Caco-2 (cell line): ENCODE measurements around the gene SIPA1. TPM values are rescaled to one million over a fixed set of nuclear protein-coding genes. Genes with fewer than 3 reads are reported as not detected.

Experiments
- BruUV-seq: library from RNA; stranded (reverse); fragments of 400-500 nt; replicated peaks from 2 replicates; lab custom pipeline; 2021; lab: Mats Ljungman, UMichigan
- CTCF ChIA-PET: fragments of 300-600 bp; sonication (Branson Sonifier 250); formaldehyde crosslinking; loops from one replicate; lab custom pipeline; 2022; ENCODE audit warnings: antibody characterized with exemption; lab: Charles Lee
- POLR2A ChIA-PET: fragments of 300-600 bp; sonication (Branson Sonifier 250); formaldehyde crosslinking; loops from one replicate; lab custom pipeline; 2022; ENCODE audit warnings: antibody characterized with exemption; lab: Charles Lee
- DNase-seq, 2 experiments: peaks; one replicate each; pipeline versions ENCODE4 v3.0.0 to v3.0.0-alpha.2; 2020 to 2022
- H3K27me3 ChIP-seq: replicated peaks from 2 replicates; pipeline ENCODE4 v1.6.0; 2011; ENCODE audit warnings: low read length; ENCODE audit not compliant: control insufficient read depth, insufficient read depth
- H3K36me3 ChIP-seq: 2 replicates; pipeline ENCODE4 v1.5.1; 2011; ENCODE audit warnings: low read length; ENCODE audit not compliant: control insufficient read depth, insufficient read depth
- H3K4me1 ChIP-seq: fragments of 250-450 bp; sonication (Bioruptor Pico); 2 replicates; pipeline ENCODE4 v1.5.1; 2020; ENCODE audit warnings: mild to moderate bottlenecking
- H3K4me3 ChIP-seq: 2 replicates; pipeline ENCODE4 v1.5.1; 2011; ENCODE audit warnings: low read depth, mild to moderate bottlenecking, control low read depth, low read length
- H3K9me3 ChIP-seq: fragments of 250-450 bp; sonication (Bioruptor Pico); 2 replicates; pipeline ENCODE4 v1.5.1; 2020; ENCODE audit warnings: mild to moderate bottlenecking, moderate library complexity
- H3K27ac Mint-ChIP-seq: one replicate; pipeline ENCODE4 v1.8.0; 2022; ENCODE audit warnings: mixed read lengths; ENCODE audit not compliant: unreplicated experiment
- H3K27me3 Mint-ChIP-seq: one replicate; pipeline ENCODE4 v1.8.0; 2022; ENCODE audit warnings: mixed read lengths; ENCODE audit not compliant: insufficient read depth, unreplicated experiment
- H3K36me3 Mint-ChIP-seq: one replicate; pipeline ENCODE4 v1.8.0; 2022; ENCODE audit warnings: mild to moderate bottlenecking, mixed read lengths; ENCODE audit not compliant: insufficient read depth, unreplicated experiment
- H3K4me1 Mint-ChIP-seq: one replicate; pipeline ENCODE4 v1.8.0; 2022; ENCODE audit warnings: low read depth, mixed read lengths; ENCODE audit not compliant: unreplicated experiment
- H3K4me3 Mint-ChIP-seq: one replicate; pipeline ENCODE4 v1.8.0; 2022; ENCODE audit warnings: mild to moderate bottlenecking, moderate library complexity, mixed read lengths; ENCODE audit not compliant: unreplicated experiment
- H3K9me3 Mint-ChIP-seq: one replicate; pipeline ENCODE4 v1.8.0; 2022; ENCODE audit warnings: mixed read lengths; ENCODE audit not compliant: unreplicated experiment
- intact Hi-C: fragments of 100-400 bp; cut with micrococcal nuclease; formaldehyde crosslinking; loops from one replicate; pipeline ENCODE4 v1.10.0; 2022; ENCODE audit not compliant: unreplicated experiment
- total RNA-seq: library from RNA; stranded (reverse); gene quantifications from 2 replicates; pipeline ENCODE4 v1.2.3, GENCODE V29; 2022
- TF ChIP-seq, protein P1 (sequence below), 2 experiments: fragments of 200-600 bp in 1 of 2; IDR thresholded peaks; 1 replicate in 1 of 2; 2 replicates in 1 of 2; pipeline versions ENCODE4 v1.5.1 to v1.8.0; 2011 to 2022; ENCODE audit warnings: antibody characterized with exemption in 1 of 2, control low read depth in 1 of 2, inconsistent platforms in 1 of 2, low read depth in 1 of 2, low read length in 1 of 2, mild to moderate bottlenecking in 1 of 2, moderate library complexity in 1 of 2; ENCODE audit not compliant: insufficient read depth in 1 of 2, severe bottlenecking in 1 of 2, unreplicated experiment in 1 of 2

The SIPA1 gene
- total RNA-seq, 1 experiment from 2014 or later = 30.5 TPM

DNA sequence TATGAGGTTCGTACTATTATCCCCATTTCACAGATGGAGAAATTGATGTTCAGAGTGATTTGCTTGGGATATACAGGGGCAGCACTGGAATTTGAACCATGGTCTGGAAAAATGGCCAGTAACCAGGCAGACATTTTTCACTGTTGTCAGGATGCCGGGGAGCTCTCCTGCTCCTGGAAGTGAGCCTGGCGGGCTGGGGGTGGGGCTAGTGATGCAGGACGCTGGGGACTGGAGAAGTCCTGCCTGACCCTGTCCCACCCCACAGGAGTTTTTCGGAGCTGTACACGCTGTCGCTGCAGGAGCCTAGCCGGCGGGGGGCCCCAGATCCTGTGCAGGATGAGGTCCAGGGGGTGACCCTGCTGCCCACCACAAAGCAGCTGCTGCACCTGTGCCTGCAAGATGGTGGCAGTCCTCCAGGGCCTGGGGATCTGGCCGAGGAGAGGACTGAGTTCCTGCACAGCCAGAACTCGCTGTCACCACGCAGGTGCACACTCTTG, 11.1 kb downstream of the SIPA1 start:
- no peaks in the 10 kb centered on the region for H3K27me3 Mint-ChIP-seq
- peaks cover 34% of the 10 kb centered on the region for H3K36me3 Mint-ChIP-seq
- Histone ChIP-seq H3K9me3 (no peaks in the 10 kb centered on the region), H3K4me3 (no peak overlapping the region), H3K36me3 (no peaks in the 10 kb centered on the region), H3K27me3 (no peaks in the 10 kb centered on the region), H3K4me1 (peaks cover 33% of the 10 kb centered on the region)
- H3K4me1 Mint-ChIP-seq = peaks cover 24% of the 10 kb centered on the region
- no peaks in the 10 kb centered on the region for H3K9me3 Mint-ChIP-seq
- TF ChIP-seq, protein P1, sequence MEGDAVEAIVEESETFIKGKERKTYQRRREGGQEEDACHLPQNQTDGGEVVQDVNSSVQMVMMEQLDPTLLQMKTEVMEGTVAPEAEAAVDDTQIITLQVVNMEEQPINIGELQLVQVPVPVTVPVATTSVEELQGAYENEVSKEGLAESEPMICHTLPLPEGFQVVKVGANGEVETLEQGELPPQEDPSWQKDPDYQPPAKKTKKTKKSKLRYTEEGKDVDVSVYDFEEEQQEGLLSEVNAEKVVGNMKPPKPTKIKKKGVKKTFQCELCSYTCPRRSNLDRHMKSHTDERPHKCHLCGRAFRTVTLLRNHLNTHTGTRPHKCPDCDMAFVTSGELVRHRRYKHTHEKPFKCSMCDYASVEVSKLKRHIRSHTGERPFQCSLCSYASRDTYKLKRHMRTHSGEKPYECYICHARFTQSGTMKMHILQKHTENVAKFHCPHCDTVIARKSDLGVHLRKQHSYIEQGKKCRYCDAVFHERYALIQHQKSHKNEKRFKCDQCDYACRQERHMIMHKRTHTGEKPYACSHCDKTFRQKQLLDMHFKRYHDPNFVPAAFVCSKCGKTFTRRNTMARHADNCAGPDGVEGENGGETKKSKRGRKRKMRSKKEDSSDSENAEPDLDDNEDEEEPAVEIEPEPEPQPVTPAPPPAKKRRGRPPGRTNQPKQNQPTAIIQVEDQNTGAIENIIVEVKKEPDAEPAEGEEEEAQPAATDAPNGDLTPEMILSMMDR (IDR thresholded peaks at IDR 0.05; ENCODE audit: insufficient read depth in 1 of 2, low read depth in 1 of 2, low read length in 1 of 2, severe bottlenecking in 1 of 2, unreplicated experiment in 1 of 2) = no peak
- no peak overlapping the region for H3K27ac Mint-ChIP-seq
- ChIA-PET POLR2A (no interaction called here), CTCF (no interaction called here)
- H3K4me3 Mint-ChIP-seq = no peak overlapping the region
- BruUV-seq = no TSS peak
- DNase-seq = peak in 1 of 2 experiments; percentile 34
- intact Hi-C loops = no loop called here

DNA sequence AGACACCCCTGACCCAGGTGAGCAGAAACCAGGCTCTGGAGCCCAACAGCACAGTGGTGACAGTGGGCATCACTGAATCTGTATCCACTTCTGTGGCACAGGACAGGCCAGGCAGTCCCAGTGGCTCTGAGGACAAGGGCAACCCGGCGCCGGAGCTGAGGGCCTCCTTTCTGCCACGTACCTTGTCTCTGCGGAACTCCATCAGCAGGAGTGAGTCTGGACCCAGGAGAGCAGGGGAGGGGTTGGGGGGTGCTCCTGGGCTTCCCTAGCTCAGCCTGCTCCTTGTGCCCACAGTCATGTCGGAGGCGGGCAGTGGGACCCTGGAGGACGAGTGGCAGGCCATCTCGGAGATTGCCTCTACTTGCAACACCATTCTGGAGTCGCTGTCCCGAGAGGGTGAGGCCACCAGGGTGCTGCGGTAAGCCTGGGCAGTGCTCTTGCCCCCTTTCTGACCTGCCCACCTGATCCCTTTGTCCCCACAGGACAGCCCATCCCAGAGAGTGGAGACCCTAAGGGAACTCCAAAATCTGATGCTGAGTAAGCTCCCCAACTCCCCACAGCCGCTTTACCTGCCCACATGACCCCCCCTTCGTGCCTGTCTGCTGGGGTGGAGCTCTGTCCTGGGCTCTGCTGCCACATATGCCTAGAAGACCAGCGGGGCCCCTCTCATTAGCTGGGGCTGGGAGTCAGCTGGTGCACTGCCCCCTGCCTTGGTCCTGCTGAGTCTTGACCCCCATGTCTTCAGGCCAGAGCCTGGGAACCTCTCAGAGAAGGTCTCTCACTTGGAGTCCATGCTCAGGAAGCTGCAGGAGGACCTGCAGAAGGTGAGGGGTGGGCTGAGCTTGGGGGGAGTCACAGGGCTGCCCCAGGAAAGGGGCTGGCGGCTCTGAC, 12.0 kb downstream of the SIPA1 start:
- H3K4me3 Mint-ChIP-seq = no peak overlapping the region
- Histone ChIP-seq H3K27me3 (no peaks in the 10 kb centered on the region), H3K9me3 (no peaks in the 10 kb centered on the region), H3K4me1 (peaks cover 33% of the 10 kb centered on the region), H3K4me3 (no peak overlapping the region), H3K36me3 (no peaks in the 10 kb centered on the region)
- CTCF ChIA-PET = interaction anchor here (0.7 kb wide), 1 partner anchor 76 kb away, joined by 3 read pairs; no protein-coding TSS in a partner anchor
- peak in 1 of 2 experiments; percentile 35 for DNase-seq
- intact Hi-C loops = loop anchor here (5.0 kb wide), 1 partner anchor 207 kb away; the partner anchor contains the start of gene CFL1
- no TSS peak for BruUV-seq
- POLR2A ChIA-PET = no interaction called here
- H3K9me3 Mint-ChIP-seq = no peaks in the 10 kb centered on the region
- TF ChIP-seq, protein P1 (IDR thresholded peaks at IDR 0.05; ENCODE audit: insufficient read depth in 1 of 2, low read depth in 1 of 2, low read length in 1 of 2, severe bottlenecking in 1 of 2, unreplicated experiment in 1 of 2) = no peak
- peaks cover 38% of the 10 kb centered on the region for H3K36me3 Mint-ChIP-seq
- peaks cover 18% of the 10 kb centered on the region for H3K4me1 Mint-ChIP-seq
- no peaks in the 10 kb centered on the region for H3K27me3 Mint-ChIP-seq
- H3K27ac Mint-ChIP-seq = no peak overlapping the region

DNA sequence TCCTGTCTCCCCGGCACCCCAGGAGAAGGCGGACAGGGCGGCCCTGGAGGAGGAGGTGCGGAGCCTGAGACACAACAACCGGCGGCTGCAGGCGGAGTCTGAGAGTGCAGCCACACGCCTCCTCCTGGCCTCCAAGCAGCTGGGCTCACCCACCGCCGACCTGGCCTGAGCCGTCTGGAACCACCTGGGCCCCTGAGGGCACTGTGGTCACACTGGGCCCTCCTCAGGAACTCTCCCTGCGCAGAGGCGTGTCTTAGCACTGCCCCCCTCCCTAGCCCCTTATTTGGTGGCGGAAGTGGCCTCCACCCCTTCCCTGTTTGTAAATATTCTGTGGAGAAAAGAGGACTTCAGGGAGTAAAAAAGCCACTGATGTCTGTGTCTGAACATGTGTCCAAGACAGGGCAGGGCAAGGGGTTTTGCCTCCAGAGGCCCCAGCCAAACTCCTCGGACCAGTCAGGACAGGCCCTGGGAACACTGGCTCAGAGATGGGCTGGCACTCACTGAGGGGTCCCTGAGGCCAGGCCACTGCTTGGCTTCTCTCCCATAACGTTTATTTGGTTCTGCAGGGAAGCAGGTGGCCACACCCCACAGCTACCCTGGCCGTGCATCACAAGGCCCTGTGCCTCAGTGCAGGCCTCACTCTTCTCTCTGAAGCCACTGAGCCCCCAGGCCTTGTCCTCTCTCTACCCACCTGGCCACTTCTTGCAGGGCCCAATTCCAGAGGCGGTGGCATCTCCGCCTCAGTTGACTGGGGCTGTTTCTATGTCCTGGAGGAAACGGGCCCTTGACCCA, 12.8 kb downstream of the SIPA1 start:
- Mint-ChIP-seq H3K4me1 (peaks cover 18% of the 10 kb centered on the region), H3K27me3 (no peaks in the 10 kb centered on the region), H3K27ac (peak overlapping the region; percentile 96), H3K36me3 (peaks cover 46% of the 10 kb centered on the region), H3K9me3 (no peaks in the 10 kb centered on the region), H3K4me3 (no peak overlapping the region)
- Histone ChIP-seq H3K4me1 (peaks cover 28% of the 10 kb centered on the region), H3K9me3 (no peaks in the 10 kb centered on the region), H3K27me3 (no peaks in the 10 kb centered on the region), H3K4me3 (no peak overlapping the region), H3K36me3 (no peaks in the 10 kb centered on the region)
- CTCF ChIA-PET = interaction anchor here (0.7 kb wide), 1 partner anchor 77 kb away, joined by 3 read pairs; no protein-coding TSS in a partner anchor
- POLR2A ChIA-PET = interaction anchor here (0.5 kb wide), 1 partner anchor 162 kb away, joined by 3 read pairs; no protein-coding TSS in a partner anchor
- TF ChIP-seq, protein P1 (IDR thresholded peaks at IDR 0.05; ENCODE audit: insufficient read depth in 1 of 2, low read depth in 1 of 2, low read length in 1 of 2, severe bottlenecking in 1 of 2, unreplicated experiment in 1 of 2) = no peak
- no TSS peak for BruUV-seq
- intact Hi-C loops = loop anchor here (5.0 kb wide), 1 partner anchor 207 kb away; the partner anchor contains the start of gene CFL1
- DNase-seq = peak in 1 of 2 experiments; percentile 42
